ENCODE measurements around the gene RPS6KB1. TPM values are rescaled to one million over a fixed set of nuclear protein-coding genes. Genes with fewer than 3 reads are reported as not detected.
A peak's percentile ranks its signal among the peaks of the same experiment; 100 is the strongest.

The RPS6KB1 gene
- total and polyA plus RNA-seq, 10 of the 15 experiments (the other 5 are each of a cell fraction or from before 2014, with no cell fraction given): 6.6 to 33.2 (median 26.0) TPM

GRCh38 chr17:59874376-59874775 is 18.5 kb upstream of the RPS6KB1 start:
- H3K9me3 ChIP-seq (replicated peaks; ENCODE audit: control insufficient read depth, insufficient read depth, low read length): no peaks in the 10 kb centered on the region
- POLR2A ChIA-PET: interaction anchor here (0.6 kb wide), 1 partner anchor 10 kb away, joined by 5 read pairs; no protein-coding TSS in a partner anchor
- no peak for DNase-seq (ENCODE audit: low read depth, low spot score)
- BruUV-seq (replicated peaks): no TSS peak
- H2AFZ ChIP-seq (ENCODE audit: control insufficient read depth, low read depth, low read length): no peak overlapping the region
- in situ Hi-C loops (cut with MboI) (no loop called here), intact Hi-C loops (cut with micrococcal nuclease; ENCODE audit: unreplicated experiment) (no loop called here)
- no peak overlapping the region for H3K27ac ChIP-seq (ENCODE audit: control insufficient read depth, insufficient read depth)
- H3K27me3 ChIP-seq (replicated peaks in 1 of 2; ENCODE audit: control insufficient read depth in 2 of 2, insufficient read depth in 2 of 2, low read length in 1 of 2): no peaks in the 10 kb centered on the region
- no peak for ATAC-seq
- no peaks in the 10 kb centered on the region for H3K79me2 ChIP-seq (ENCODE audit: control insufficient read depth, insufficient read depth, low read length)
- no peaks in the 10 kb centered on the region for H4K20me1 ChIP-seq (ENCODE audit: control insufficient read depth, insufficient read depth)
- 100% methylated on average over 2 of the region's 2 CpGs for whole genome bisulfite sequencing (ENCODE audit: insufficient coverage, insufficient replicate concordance, low lambda C conversion rate, missing lambda C conversion rate)
- no peak overlapping the region for H3K9ac ChIP-seq (ENCODE audit: control insufficient read depth, insufficient read depth, low read length)
- H3K4me2 ChIP-seq (ENCODE audit: control insufficient read depth, insufficient read depth): no peak overlapping the region
- H3K4me1 ChIP-seq (ENCODE audit: control insufficient read depth, insufficient read depth, low read length): no peaks in the 10 kb centered on the region
- CTCF ChIA-PET: no interaction called here
- RAD21 ChIA-PET (ENCODE audit: unreplicated experiment): no interaction called here
- no peak for FAIRE-seq
- peaks cover 0 to 5% of the 10 kb centered on the region in 2 experiments; a peak in 2 of 4 replicates for H3K36me3 ChIP-seq (ENCODE audit: control insufficient read depth in 2 of 2, insufficient read depth in 2 of 2, low read length in 1 of 2)
- TF ChIP-seq FOXK2 (IDR thresholded peaks at IDR 0.05) (no peak), NFXL1 (IDR thresholded peaks at IDR 0.05; ENCODE audit: borderline replicate concordance) (0 out of 2 replicates have a peak, but pooled peaks have one; percentile 17)
- H3K4me3 ChIP-seq: no peak overlapping the region
- SMC1A ChIA-PET (ENCODE audit: uncharacterized antibody, unreplicated experiment): no interaction called here

GRCh38 chr17:59876107-59876506 is 16.8 kb upstream of the RPS6KB1 start:
- BruUV-seq (replicated peaks): no TSS peak
- H3K36me3 ChIP-seq (ENCODE audit: control insufficient read depth in 2 of 2, insufficient read depth in 2 of 2, low read length in 1 of 2): peaks cover 0 to 5% of the 10 kb centered on the region in 2 experiments; a peak in 2 of 4 replicates
- ChIA-PET CTCF (interaction anchor here (0.7 to 1.2 kb wide), 3 partner anchors 17 to 122 kb away, joined by 3 to 5 read pairs (median 3); no protein-coding TSS in a partner anchor), RAD21 (ENCODE audit: unreplicated experiment) (no interaction called here), POLR2A (interaction anchor here (1.2 kb wide), 1 partner anchor 9 kb away, joined by 3 read pairs; no protein-coding TSS in a partner anchor), SMC1A (ENCODE audit: uncharacterized antibody, unreplicated experiment) (interaction anchor here (0.6 kb wide), 1 partner anchor 827 kb away, joined by 4 read pairs; no protein-coding TSS in a partner anchor)
- no peak overlapping the region for H3K4me2 ChIP-seq (ENCODE audit: control insufficient read depth, insufficient read depth)
- no peak for DNase-seq (ENCODE audit: low read depth, low spot score)
- no peak overlapping the region for H3K9ac ChIP-seq (ENCODE audit: control insufficient read depth, insufficient read depth, low read length)
- in situ Hi-C loops (cut with MboI) (no loop called here), intact Hi-C loops (cut with micrococcal nuclease; ENCODE audit: unreplicated experiment) (no loop called here)
- H3K9me3 ChIP-seq (replicated peaks; ENCODE audit: control insufficient read depth, insufficient read depth, low read length): no peaks in the 10 kb centered on the region
- no peak overlapping the region for H3K27ac ChIP-seq (ENCODE audit: control insufficient read depth, insufficient read depth)
- 100% methylated on average over 3 of the region's 3 CpGs for WGBS (ENCODE audit: insufficient coverage, insufficient replicate concordance, low lambda C conversion rate, missing lambda C conversion rate)
- no peak overlapping the region for H3K4me3 ChIP-seq
- no peaks in the 10 kb centered on the region for H3K27me3 ChIP-seq (replicated peaks in 1 of 2; ENCODE audit: control insufficient read depth in 2 of 2, insufficient read depth in 2 of 2, low read length in 1 of 2)
- H2AFZ ChIP-seq (ENCODE audit: control insufficient read depth, low read depth, low read length): no peak overlapping the region
- no peaks in the 10 kb centered on the region for H3K79me2 ChIP-seq (ENCODE audit: control insufficient read depth, insufficient read depth, low read length)
- no peaks in the 10 kb centered on the region for H4K20me1 ChIP-seq (ENCODE audit: control insufficient read depth, insufficient read depth)
- ATAC-seq: no peak
- FAIRE-seq: no peak
- H3K4me1 ChIP-seq (ENCODE audit: control insufficient read depth, insufficient read depth, low read length): no peaks in the 10 kb centered on the region
- TF ChIP-seq GABPA (IDR thresholded peaks at IDR 0.05; ENCODE audit: low read depth) (no peak), ZZZ3 (IDR thresholded peaks at IDR 0.05; ENCODE audit: control insufficient read depth, insufficient read length, low read depth) (no peak), NFXL1 (IDR thresholded peaks at IDR 0.05; ENCODE audit: borderline replicate concordance) (no peak), CEBPZ (IDR thresholded peaks at IDR 0.05; ENCODE audit: low read depth, low read length) (no peak), NBN (IDR thresholded peaks at IDR 0.05) (no peak), ZNF217 (IDR thresholded peaks at IDR 0.05) (no peak), WRNIP1 (IDR thresholded peaks at IDR 0.05; ENCODE audit: borderline replicate concordance, low read depth, low read length) (no peak), BMI1 (IDR thresholded peaks at IDR 0.05; ENCODE audit: borderline replicate concordance) (no peak), SUPT20H (IDR thresholded peaks at IDR 0.05; ENCODE audit: borderline replicate concordance, control insufficient read depth, low read depth, low read length) (no peak), NR2C2 (IDR thresholded peaks at IDR 0.05; ENCODE audit: borderline replicate concordance, control insufficient read depth, insufficient read length, low read depth) (no peak)

Measured in GM12878 (cell line).